Stimulated activated CD4-positive, alpha-beta T cell treated with anti-CD3 and anti-CD28 coated beads, Interleukin-4, amount 100 ng/mL, for 48 hours (primary cell): Measurements from ENCODE around the gene ADARB1.
"Not testable (repeated sequence)": the region's sequence is repeated elsewhere in the genome, so short reads cannot be mapped to it uniquely, and the experiment has no call there.

Source experiments
- DNase-seq, 2 donors: peaks; one replicate each; pipeline ENCODE4 v3.0.0-alpha.2; 2020; ENCODE audit warnings: low read depth in 2 of 2

Gene ADARB1

DNA sequence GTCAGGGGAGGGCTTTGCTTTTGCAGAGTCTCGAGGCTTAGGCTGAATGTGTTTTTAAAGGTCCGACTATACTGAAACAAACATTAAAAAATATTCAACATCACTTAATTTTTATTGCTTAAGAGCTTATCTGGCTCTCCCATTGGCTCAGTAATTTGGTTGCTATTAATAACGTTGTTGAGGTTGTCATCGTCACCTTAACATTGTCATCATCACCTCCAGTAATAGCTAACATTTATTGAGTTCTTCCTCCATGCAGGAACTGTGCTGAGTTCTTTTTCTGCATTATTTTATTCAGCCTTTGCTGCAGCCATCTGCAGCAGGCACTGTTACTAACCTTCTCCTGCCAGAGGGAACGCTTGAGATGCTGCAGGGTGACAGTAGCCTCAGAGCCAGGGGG, 40.1 kb downstream of the ADARB1 start:
- DNase-seq, result no peak

DNA sequence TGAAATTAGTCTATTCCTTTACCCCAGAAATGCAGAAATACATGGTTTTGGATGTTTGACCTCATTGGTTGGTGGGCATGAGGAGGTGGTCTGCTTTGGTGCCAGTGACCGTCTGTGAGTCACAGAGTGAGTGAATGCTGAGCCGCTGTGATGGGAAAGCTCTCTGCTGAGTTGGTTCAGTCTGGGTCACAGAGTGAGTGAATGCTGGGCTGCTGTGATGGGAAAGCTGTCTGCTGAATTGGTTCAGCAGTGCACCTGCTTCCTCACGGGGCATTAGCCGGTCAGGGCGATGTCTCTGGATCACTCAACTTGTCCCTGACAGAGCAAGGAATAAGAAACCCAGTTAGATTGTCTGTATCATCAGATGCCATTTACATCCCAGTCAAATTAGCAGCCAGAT, 40.8 kb downstream of the ADARB1 start:
- no peak for DNase-seq

DNA sequence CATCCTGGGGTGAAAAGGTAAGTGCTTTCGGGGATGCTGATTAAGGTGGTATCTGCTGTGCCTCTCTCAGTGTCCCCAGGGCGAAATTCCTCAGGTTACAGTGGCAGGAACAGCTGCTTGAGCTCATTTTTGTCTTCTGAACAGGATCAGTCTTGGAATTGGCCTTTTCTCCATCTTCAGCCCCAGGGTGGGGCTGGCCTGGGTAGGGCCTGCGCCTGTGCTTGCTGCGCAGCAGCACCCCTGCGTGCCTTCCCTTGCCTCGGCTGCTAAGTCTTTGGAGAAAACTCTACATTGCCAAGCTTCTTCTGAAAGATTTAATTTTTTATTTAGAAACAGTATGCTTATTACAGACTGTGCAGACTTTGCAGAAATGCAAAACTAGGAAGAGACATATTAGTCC, 41.7 kb downstream of the ADARB1 start:
- no peak for DNase-seq

DNA sequence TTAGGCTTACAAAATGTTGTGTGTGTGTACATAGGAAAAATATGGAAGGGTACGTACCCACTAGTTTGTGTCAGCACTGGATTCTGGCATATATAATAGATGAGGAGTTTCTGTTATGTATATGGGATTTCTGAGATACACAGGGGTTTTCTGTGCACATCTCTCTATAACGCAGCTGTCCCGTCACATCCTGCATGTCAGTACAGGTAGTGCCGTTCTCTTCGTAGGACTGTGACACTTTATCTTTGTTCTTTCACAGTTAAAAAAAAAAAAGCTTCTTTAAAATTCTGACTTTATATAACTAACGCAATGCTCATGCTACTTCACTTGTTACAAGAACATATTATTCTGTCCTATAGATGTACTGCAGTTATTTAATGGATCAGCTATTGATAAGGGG, 42.9 kb downstream of the ADARB1 start:
- DNase-seq, result no peak

DNA sequence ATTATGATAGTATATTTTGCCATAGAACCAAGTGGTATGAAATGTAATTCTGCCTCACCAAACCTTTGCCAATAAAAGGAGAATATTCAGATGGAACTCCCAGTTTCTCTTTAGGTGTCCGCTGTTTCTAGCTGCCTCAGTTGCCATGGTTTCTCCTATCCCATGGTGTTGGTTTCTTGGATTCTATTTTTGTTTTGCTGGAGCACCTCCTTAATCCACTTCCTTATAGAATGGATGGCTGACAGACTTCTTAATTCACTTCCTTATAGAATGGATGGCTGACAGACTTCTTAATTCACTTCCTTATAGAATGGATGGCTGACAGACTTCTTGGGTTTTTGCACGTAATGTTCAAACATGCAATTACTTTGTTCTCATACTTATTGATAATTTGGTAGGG, 43.7 kb downstream of the ADARB1 start:
- DNase-seq, result no peak

DNA sequence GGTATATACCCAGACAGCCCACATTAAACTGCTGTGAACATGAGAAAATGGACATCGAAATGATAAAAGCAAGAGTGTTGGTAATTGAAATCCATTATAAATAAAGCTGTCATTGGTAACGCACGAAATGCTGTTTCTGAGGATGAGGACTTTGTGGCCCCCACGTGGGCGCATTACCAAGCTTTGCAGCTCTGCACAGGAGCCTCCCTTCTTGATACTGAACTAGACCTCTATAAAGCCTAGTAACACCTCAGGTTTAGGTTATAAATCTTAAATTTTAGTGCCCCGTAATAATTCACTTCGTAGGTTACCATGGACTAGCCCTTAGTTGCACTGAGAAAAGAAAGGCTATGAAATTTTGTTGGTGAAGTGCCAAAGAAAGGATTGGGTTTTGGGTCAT, 45.4 kb downstream of the ADARB1 start:
- DNase-seq, result no peak

DNA sequence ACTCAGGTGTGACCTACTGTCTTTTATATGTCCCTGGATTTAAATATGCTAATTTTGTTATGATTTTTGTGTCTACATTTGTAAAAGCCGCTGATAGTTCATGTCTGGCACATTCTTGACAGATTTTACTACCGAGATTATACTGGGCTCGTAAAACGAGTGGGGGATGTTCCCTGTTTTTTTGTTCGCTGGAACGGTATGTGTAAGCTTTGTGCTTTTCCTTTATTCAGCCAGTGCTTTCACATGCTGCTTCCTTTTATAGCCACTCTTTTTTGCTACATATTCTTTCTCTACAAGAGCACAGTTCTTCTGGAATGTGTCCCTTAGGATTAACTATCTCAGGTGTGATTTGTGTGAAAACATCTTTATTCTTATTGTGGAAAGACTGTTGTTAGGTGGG, 46.6 kb downstream of the ADARB1 start:
- no peak for DNase-seq

DNA sequence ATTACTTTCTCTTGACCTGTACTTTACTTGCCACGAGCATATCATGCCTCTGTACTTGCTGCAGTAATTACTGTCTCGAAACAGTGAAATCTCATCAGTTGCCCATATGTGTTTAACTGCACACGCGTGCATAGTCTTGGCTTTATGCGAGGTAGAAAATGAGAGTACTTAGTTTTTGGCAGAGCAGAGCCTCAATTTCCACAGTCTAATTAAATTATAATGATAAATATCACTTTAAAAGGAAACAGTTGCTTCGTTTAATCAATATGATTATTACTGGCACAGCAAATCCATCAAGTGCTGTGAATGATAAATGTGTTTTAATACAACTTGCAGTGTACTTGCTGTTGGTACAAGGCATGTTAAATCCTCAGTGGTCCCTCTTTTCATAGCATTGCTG, 47.6 kb downstream of the ADARB1 start:
- DNase-seq, result no peak

DNA sequence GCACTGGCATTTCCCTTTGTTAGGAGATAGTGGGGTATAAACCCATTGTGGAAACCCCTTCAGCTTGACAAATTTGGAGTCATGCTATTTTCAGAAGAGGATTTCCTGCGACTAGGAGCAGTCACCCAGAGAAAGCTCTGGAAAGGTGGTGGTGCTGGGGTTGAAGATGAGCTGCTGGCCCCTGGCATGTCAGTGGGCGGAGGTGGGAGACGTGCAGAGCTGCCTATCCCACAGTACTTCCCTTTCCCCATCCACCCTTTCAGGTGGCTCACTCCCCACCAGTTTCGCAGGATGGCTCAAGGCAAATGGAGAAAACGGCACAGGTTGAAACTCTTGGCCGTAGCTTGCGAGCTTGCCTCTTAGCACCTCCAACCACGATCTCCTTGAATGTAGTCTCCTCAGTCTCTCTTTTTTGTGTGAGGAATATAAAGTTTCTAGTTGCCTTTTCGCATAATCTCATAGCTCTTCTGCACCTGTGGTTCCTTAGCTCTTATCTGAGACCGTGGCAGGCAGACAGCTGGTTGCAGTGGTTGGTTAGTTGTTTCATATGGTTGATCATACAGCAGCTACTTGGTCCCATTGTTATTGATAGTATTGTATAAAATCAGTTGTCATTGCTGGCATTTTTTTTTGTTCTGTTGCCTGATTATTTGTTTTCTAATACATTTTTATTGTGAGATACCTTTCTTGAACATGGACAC, 48.2 kb downstream of the ADARB1 start:
- DNase-seq, result no peak

DNA sequence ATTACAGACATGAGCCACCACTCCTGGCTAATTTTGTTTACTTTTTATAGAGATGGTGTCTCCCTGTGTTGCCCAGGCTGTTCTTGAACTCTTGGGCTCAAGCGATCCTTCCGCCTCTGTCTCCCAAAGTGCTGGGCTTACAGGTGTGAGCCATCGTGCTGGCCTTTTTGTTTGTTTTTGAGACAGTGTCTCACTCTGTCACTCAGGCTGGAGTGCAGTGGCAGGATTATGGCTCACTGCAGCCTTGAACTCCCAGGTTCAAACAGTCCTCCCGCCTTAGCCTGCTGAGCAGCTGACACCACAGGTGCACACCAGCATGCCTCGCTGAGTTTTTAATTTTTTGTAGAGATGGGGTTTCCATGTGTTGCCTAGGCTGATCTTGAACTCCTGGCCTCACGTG, 49.1 kb downstream of the ADARB1 start:
- no peak for DNase-seq

DNA sequence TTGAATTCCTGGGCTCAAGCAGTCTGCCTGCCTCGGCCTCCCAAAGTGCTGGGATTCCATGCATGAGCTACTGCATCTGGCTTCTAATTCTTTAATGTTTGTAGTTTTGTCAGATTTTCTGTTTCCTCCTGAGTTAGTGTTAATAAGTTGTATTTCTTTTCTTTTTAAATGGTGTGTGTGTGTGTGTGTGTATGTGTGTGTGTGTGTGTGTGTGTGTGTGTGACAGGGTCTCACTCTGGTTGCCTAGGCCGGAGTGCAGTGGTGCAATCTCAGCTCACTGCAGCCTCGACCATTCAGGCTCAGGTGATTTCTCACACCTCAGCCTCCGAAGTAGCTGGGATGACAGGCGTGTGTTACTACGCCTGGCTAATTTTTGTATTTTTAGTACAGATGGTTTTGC, 50.2 kb downstream of the ADARB1 start:
- DNase-seq, result no peak

DNA sequence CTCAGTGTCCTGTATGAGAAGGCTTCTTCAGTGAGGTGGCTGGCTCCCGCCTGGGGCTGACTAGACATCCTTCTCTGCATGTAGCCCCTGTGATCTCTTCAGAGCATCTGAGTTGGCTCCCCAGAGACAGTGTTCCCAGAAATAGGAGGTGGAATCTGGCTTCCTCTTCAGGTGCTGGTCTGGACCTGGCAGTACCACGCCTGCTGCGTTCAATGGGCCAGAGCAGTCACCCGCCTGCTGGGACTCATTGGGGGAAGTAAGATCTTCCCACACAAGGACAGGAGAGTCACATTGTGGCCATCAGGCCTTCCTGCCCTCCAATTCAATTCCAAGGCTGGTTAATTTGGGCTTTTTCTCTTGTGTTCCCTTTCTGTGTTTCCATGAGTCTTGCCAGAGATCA, 51.0 kb downstream of the ADARB1 start:
- DNase-seq, result no peak

DNA sequence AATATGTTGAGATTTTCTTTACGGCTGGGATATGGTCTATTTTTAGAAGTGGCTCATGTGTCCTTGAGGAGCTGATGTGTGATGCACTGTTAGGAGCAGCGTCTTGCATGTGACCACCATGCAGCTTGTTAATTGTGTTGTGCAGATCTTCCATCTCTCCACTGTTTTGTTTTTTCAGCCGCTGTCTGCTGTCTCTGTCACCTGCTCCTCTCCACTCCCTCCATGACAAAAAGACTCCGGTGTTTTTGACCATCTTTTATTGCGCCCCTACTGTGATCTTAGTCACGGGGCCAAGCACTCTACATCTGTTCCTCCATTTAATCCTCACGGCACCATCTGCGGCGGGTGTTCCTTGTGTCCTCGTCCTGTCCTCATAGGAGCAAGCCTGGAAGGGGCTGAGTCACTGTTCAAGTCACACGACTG, 51.8 kb downstream of the ADARB1 start:
- no peak for DNase-seq

DNA sequence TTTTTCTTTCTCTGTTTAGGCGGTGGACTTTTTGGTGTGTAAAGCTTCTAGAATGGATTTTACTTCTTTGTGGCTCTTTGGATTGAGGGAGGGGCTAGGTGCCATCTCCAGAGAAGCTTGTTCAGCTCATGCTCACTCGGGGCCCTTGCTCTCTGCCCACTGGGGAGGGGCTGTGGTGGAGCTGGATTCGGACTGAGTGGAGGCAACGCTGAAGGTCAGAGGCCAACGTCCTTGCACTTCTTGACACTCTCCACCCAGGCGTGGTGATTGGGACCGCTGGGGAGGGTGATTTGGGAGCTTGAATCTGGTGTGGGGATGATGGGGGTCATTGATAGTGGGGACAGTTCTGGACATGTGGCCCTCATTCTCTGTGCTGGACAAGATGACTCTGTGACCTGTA, 52.6 kb downstream of the ADARB1 start:
- DNase-seq, result no peak

DNA sequence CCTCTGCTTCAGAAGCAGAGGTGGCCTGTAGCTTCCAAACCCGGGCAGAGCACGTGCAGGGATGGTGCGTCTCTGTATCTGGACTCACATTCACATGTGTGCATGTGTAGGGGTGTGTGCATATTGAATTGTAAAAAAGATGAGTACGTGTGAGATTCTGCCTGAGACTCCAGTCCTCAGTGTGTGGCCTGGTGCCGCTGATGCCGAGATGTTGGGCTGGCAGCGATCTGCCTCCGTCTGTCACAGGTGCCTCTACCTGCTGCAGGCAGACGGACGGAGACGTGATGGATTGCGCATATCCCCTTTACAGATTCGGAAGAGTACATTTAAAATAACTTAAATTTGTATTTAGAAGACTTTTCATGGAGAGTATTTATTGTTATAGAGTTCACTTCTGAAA, 53.6 kb downstream of the ADARB1 start:
- no peak for DNase-seq

DNA sequence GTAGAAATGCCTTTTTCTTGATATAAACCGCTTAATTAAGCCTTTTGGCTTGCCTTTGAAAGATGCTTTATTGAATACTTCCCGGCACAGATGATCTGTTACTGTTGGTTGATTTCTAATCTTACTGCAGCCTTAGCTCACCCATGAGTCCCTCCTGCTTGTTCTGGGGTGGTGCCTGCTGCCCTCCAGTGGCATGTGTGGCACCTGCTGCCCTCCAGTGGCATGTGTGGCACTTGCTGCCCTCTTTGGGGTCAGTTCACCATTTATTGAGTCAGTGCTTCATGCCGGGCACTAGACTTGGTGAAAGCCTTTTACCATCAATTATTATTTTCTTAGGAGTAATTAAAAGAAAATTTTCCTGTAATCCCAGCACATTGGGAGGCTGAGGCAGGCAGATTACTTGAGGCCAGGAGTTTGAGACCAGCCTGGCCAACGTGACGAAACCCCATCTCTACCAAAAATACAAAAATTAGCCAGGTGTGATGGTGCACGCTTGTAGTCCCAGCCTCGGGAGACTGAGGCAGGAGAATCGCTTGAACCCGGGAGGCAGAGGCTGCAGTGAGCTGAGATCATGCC, 54.3 kb downstream of the ADARB1 start:
- peak; percentile 63 to 65 for DNase-seq

DNA sequence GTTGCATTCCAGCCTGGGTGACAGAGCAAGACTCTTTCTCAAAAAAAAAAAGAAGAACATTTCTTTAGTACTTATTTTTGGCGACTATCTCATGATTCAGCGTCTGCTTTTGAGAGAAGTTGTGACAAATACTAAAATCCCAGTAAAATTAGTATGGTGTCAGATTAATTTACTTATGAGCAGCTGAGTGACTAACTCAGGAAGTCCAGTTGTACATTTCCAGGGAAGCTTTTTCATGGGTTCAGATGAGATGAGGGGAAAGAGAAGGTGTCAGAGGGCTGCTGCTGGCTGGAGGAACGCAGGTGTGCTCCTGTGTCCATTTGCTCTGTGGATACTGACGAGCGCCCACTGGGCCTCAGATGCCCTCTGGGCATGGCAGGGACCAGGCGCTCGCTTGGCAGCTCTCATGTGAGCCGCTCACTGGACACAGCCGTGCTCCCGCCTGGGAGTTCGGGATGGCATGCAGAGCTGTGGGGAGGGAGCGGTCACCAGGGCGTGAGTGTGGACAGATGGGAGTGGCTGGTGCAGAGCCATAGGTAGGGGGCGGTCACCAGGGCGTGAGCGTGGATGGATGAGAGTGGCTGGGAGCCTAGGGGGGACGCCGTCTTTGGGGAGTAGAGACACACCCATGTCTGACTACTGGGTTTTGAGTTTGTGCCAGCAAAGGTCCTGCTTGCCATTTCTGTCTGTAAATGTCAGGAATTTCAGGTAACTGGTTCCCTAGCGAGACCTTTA, 55.0 kb downstream of the ADARB1 start:
- DNase-seq, result no peak

DNA sequence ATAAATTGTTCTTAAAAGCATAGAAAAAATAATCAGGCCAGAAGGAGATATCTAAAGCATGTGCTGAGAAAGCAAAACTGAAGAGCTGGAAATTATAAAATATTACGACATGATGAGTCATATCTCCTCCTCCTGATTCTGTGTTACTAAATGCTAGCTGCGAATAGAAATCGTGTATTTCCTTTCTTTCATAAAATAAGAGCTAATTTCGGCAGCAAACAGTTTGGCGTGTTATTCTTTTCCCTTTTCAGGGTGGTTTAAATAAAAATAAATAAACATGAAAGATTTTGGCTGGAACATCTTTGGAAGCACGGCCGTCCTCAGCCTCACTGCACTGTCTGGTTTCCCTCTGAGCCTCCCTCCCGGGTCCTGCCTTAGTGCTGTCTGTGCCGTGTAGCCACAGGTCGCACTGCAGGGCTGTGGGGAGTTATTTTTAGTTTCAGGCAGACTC, 56.0 kb downstream of the ADARB1 start:
- no peak for DNase-seq

DNA sequence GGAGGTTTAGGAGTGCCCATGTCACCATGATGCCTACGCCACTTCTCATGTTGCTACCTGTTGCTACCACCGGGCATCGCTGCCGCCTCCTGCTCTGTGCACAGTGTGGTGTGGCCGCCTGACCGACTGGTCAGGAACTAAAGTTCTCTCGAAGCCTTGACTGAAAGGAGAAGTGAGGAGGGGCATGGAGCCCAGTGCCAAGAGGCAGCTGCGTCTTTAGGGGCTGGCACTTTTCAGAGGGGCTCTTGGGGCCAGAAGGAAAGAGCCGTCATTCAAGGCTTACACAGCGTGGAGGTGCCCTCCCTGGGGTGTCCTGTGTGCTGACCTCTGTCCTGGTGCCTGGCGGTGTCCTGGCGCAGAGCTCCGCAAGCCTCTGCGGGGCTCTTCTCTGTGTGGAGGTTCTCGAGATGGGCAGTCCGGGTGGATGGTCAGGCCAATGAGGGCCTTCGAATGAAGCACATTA, 57.2 kb downstream of the ADARB1 start:
- DNase-seq, result no peak

DNA sequence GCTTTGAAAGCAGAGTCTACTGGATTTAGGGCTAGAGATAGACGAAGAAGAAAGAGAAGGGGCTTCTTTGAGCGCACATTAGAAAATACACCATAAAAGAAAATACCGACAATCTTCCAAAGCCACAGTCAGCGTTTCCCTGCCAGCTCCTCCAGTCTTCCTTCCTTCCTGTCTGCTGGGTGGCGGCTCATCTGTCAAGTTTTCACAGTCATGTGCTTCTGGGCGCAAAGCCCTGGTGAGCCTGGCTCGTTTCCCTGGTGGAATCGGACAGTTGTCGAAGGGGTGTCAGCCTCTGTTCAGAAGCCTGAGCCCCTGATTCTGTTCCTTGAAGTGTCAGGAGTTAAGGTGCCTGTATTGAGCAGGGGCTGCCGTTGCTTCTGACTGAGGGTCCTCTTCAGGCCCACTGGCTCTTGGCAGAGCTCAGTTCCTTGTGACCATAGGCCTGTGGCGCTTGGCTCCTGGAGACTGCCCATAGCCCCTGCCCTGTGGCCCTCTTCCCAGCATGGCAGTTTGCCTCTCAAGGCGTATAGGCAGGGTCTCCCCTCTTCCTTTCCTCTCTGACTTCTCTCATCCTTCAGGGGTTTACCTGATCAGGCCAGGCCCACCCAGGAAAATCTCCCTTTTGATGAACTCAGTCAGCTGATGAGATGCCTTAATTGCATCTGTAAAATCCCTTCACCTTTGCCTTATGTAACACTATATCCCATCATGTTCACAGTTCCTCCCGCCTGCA, 58.6 kb downstream of the ADARB1 start:
- no peak for DNase-seq

DNA sequence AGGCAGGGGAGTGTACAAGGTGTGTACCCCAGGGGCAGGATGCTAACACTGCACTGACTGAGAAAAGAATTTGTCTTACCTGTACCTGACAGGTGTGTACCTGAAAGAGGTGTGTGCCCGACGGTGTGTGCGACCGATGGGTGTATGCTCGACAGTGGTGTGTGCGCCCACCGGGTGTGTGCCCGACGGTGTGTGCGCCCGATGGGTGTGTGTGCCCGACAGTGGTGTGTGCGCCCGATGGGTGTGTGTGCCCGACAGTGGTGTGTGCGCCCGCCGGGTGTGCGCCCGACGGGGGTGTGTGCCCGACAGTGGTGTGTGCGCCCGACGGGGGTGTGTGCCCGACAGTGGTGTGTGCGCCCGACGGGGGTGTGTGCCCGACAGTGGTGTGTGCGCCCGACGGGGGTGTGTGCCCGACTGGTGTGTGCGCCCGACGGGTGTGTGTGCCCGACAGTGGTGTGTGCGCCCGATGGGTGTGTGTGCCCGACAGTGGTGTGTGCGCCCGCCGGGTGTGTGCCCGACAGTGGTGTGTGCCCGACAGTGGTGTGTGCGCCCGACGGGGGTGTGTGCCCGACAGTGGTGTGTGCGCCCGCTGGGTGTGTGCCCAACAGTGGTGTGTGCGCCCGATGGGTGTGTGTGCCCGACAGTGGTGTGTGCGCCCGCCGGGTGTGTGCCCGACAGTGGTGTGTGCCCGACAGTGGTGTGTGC, 59.3 kb downstream of the ADARB1 start:
- DNase-seq, result not testable (repeated sequence)
